ENCODE data around the gene ARL4C. TPM values are rescaled to one million over a fixed set of nuclear protein-coding genes. Genes with fewer than 3 reads are reported as not detected.
"Not testable (repeated sequence)": the region's sequence is repeated elsewhere in the genome, so short reads cannot be mapped to it uniquely, and the experiment has no call there.

The ARL4C gene
- total RNA-seq, 1 donor, result 133 TPM

DNA sequence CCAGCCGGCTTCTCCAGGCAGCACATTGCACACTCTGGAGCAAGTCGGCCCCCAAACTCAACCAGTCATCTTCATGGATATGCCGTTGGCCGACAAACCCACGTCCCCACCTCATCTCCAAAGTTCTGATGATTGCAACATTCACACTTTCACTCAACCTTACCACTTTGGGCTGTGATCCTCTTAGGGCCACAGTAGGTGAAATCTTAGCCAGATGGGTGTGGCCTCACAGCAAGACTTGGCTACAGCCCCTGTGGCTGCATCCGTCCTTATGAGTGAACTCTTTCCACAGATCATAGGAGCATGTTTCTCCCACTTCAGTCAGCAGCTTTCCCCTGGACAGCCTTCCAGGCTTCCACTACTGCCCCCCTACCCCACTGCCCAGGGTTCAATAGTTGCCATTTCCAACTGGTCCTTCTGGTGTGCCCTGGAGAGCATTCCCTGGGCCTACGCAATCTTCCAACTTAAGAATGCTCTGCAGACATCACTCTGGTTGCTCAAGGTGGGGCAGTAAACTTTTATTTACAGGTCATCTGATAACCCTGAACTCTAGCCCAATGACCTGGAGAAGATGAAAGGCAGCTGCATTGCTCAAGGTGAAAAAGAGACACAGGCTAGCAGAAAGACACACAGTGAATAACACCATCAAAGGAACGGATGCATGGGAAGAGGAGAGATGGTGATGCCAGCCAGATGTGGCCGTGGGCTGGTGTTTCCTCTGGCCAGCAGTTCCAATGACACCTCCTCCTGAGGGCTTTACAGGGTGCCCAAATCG is 34.5 kb downstream of the ARL4C start:
- Histone ChIP-seq H3K4me2 (ENCODE audit: insufficient read depth, low read length) (no peak overlapping the region), H3K4me3 (ENCODE audit: insufficient read depth, low read length) (no peak overlapping the region), H3K27ac (ENCODE audit: low read depth, low read length) (no peak overlapping the region), H3K27me3 (ENCODE audit: insufficient read depth, low read length) (no peaks in the 10 kb centered on the region), H3K79me2 (ENCODE audit: insufficient read depth, low read length) (no peaks in the 10 kb centered on the region), H3K4me1 (ENCODE audit: insufficient read depth, low read length) (no peaks in the 10 kb centered on the region), H3K9me3 (ENCODE audit: low read depth, low read length) (peaks cover 7% of the 10 kb centered on the region), H3K36me3 (ENCODE audit: insufficient read depth, low read length) (no peaks in the 10 kb centered on the region), H4K20me1 (ENCODE audit: insufficient read depth, low read length) (no peaks in the 10 kb centered on the region), H2AFZ (ENCODE audit: low read length) (no peak overlapping the region)
- DNase-seq (ENCODE audit: insufficient read length, low spot score, missing footprints), result no peak
- TF ChIP-seq, protein P1, sequence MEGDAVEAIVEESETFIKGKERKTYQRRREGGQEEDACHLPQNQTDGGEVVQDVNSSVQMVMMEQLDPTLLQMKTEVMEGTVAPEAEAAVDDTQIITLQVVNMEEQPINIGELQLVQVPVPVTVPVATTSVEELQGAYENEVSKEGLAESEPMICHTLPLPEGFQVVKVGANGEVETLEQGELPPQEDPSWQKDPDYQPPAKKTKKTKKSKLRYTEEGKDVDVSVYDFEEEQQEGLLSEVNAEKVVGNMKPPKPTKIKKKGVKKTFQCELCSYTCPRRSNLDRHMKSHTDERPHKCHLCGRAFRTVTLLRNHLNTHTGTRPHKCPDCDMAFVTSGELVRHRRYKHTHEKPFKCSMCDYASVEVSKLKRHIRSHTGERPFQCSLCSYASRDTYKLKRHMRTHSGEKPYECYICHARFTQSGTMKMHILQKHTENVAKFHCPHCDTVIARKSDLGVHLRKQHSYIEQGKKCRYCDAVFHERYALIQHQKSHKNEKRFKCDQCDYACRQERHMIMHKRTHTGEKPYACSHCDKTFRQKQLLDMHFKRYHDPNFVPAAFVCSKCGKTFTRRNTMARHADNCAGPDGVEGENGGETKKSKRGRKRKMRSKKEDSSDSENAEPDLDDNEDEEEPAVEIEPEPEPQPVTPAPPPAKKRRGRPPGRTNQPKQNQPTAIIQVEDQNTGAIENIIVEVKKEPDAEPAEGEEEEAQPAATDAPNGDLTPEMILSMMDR (IDR thresholded peaks at IDR 0.05; ENCODE audit: extremely low read depth, low read depth, low read length), result no peak

DNA sequence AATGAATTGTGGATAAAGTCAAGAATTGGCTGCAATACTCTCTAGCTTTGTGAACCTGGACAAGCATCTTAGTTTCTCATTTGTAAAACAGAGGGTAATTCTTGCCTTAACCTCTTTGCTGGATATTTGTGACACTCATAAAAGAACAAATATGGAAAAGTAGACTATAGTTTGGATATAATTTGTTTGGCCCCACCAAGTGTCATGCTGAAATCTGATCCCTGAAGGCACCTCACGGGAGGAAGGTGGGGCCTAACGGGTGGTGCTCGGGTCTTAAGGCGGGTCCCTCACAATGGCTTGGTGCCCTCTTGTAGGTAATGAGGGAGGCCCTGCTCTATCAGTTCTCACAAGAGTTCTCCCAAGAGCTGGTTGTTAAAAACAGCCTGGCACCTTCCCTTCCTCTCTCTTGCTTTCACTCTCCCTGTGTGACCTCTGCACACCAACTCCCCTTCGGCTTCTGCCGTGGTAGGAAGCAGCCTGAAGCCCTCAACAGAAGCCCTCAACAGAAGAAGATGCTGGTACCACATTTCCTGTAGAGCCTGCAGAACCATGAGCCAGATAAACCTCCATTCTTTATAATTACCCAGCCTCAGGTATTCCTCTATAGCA is 37.4 kb downstream of the ARL4C start:
- H3K9me3 ChIP-seq (ENCODE audit: low read depth, low read length), result peaks cover 5% of the 10 kb centered on the region
- H3K4me3 ChIP-seq (ENCODE audit: insufficient read depth, low read length), result no peak overlapping the region
- no peaks in the 10 kb centered on the region for H4K20me1 ChIP-seq (ENCODE audit: insufficient read depth, low read length)
- no peaks in the 10 kb centered on the region for H3K36me3 ChIP-seq (ENCODE audit: insufficient read depth, low read length)
- no peaks in the 10 kb centered on the region for H3K4me1 ChIP-seq (ENCODE audit: insufficient read depth, low read length)
- H3K4me2 ChIP-seq (ENCODE audit: insufficient read depth, low read length), result no peak overlapping the region
- no peaks in the 10 kb centered on the region for H3K79me2 ChIP-seq (ENCODE audit: insufficient read depth, low read length)
- TF ChIP-seq, protein P1 (IDR thresholded peaks at IDR 0.05; ENCODE audit: extremely low read depth, low read depth, low read length), result no peak
- no peak for DNase-seq (ENCODE audit: insufficient read length, low spot score, missing footprints)
- H2AFZ ChIP-seq (ENCODE audit: low read length), result no peak overlapping the region
- H3K27me3 ChIP-seq (ENCODE audit: insufficient read depth, low read length), result no peaks in the 10 kb centered on the region
- no peak overlapping the region for H3K27ac ChIP-seq (ENCODE audit: low read depth, low read length)

DNA sequence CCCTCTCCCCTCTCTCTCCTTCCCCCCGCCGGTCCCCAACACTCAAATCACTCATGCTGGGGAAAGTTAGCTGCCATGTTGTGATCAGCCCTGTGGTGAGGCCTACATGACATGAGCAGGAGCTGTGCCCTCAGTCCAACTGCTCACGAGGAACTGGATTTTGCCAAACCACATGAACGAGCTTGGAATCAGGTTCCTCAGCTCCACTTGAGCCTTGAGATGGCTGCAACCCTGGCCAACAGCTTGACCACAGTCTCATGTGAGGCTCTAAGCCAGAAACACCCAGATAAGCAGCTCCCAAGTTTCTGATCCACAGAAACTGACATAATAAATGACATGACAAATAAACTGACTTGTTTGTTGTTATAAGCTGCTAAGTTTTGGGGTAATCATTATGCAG is 38.4 kb downstream of the ARL4C start:
- no peaks in the 10 kb centered on the region for H3K36me3 ChIP-seq (ENCODE audit: insufficient read depth, low read length)
- H3K27ac ChIP-seq (ENCODE audit: low read depth, low read length), result no peak overlapping the region
- no peak overlapping the region for H3K4me2 ChIP-seq (ENCODE audit: insufficient read depth, low read length)
- H3K79me2 ChIP-seq (ENCODE audit: insufficient read depth, low read length), result no peaks in the 10 kb centered on the region
- H3K27me3 ChIP-seq (ENCODE audit: insufficient read depth, low read length), result no peaks in the 10 kb centered on the region
- H3K4me3 ChIP-seq (ENCODE audit: insufficient read depth, low read length), result no peak overlapping the region
- no peak for DNase-seq (ENCODE audit: insufficient read length, low spot score, missing footprints)
- no peak overlapping the region for H2AFZ ChIP-seq (ENCODE audit: low read length)
- peaks cover 5% of the 10 kb centered on the region for H3K9me3 ChIP-seq (ENCODE audit: low read depth, low read length)
- TF ChIP-seq, protein P1 (IDR thresholded peaks at IDR 0.05; ENCODE audit: extremely low read depth, low read depth, low read length), result no peak
- no peaks in the 10 kb centered on the region for H3K4me1 ChIP-seq (ENCODE audit: insufficient read depth, low read length)
- H4K20me1 ChIP-seq (ENCODE audit: insufficient read depth, low read length), result no peaks in the 10 kb centered on the region

DNA sequence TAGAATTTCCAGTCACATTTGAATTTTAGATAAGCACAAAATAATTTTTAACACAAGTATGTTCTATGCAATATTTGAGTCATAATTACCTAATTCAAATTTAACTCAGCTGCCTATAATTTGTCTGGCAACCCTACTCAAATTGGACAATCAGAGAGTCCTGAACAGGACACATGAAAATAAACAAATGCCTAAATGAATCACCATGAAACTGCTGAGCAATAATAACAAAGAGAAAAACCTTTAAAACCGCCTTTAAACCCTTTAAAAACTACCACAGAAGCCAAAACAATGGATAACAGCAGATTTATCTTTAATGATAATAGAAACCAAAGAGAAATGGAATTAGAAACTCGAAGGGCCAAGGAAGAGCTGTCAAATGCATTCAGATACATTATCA is 39.5 kb downstream of the ARL4C start:
- Histone ChIP-seq H4K20me1 (ENCODE audit: insufficient read depth, low read length) (no peaks in the 10 kb centered on the region), H3K36me3 (ENCODE audit: insufficient read depth, low read length) (no peaks in the 10 kb centered on the region), H3K4me3 (ENCODE audit: insufficient read depth, low read length) (no peak overlapping the region), H3K4me2 (ENCODE audit: insufficient read depth, low read length) (no peak overlapping the region), H3K4me1 (ENCODE audit: insufficient read depth, low read length) (peaks cover 1% of the 10 kb centered on the region), H3K9me3 (ENCODE audit: low read depth, low read length) (peaks cover 5% of the 10 kb centered on the region), H3K79me2 (ENCODE audit: insufficient read depth, low read length) (no peaks in the 10 kb centered on the region), H2AFZ (ENCODE audit: low read length) (no peak overlapping the region), H3K27me3 (ENCODE audit: insufficient read depth, low read length) (no peaks in the 10 kb centered on the region), H3K27ac (ENCODE audit: low read depth, low read length) (no peak overlapping the region)
- DNase-seq (ENCODE audit: insufficient read length, low spot score, missing footprints), result no peak
- TF ChIP-seq, protein P1 (IDR thresholded peaks at IDR 0.05; ENCODE audit: extremely low read depth, low read depth, low read length), result no peak

DNA sequence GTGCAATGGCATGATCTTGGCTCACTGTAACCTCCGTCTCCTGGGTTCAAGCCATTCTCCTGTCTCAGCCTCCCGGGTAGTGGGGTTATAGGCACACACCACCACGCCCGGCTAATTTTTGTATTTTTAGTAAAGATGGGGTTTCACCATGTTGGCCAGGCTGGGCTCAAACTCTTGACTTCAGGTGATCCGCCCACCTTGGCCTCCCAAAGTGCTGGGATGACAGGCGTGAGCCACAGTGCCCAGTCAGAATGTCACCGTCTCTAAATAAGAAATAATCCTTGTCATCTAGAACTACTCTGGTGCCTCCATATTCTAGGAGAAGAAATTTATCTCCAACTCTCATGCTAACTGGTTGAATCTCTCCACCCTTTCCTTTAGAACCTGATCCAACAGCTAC is 41.6 kb downstream of the ARL4C start:
- DNase-seq (ENCODE audit: insufficient read length, low spot score, missing footprints); H4K20me1 ChIP-seq (ENCODE audit: insufficient read depth, low read length); H3K79me2 ChIP-seq (ENCODE audit: insufficient read depth, low read length); H3K27ac ChIP-seq (ENCODE audit: low read depth, low read length); H2AFZ ChIP-seq (ENCODE audit: low read length); H3K9me3 ChIP-seq (ENCODE audit: low read depth, low read length); H3K36me3 ChIP-seq (ENCODE audit: insufficient read depth, low read length); H3K27me3 ChIP-seq (ENCODE audit: insufficient read depth, low read length); H3K4me3 ChIP-seq (ENCODE audit: insufficient read depth, low read length); H3K4me2 ChIP-seq (ENCODE audit: insufficient read depth, low read length): not testable (repeated sequence)
- H3K4me1 ChIP-seq (ENCODE audit: insufficient read depth, low read length), result peaks cover 14% of the 10 kb centered on the region
